Left cardiac atrium (tissue), 4 donors: Measurements from ENCODE around the gene RANBP10. TPM values are rescaled to one million over a fixed set of nuclear protein-coding genes. Genes with fewer than 3 reads are reported as not detected.
"Not testable (repeated sequence)": the region's sequence is repeated elsewhere in the genome, so short reads cannot be mapped to it uniquely, and the experiment has no call there.

ENCODE experiments used
- ATAC-seq, 2 donors: fragments of 200-7000 bp; cut with Tn5 transposase; one replicate each; pipeline ENCODE4 v1.9.1; 2020; ENCODE audit warnings: mild to moderate bottlenecking in 2 of 2, moderate library complexity in 2 of 2
- DNase-seq: peaks from one replicate; pipeline ENCODE4 v3.0.0-alpha.2; 2020
- intact Hi-C, 2 donors: fragments of 100-400 bp; cut with DNase I; formaldehyde crosslinking; loops; one replicate each; pipeline versions ENCODE4 v1.14.1 to v1.15.1; 2022 to 2023
- total RNA-seq, 2 donors: library from RNA; stranded (reverse); fragmentation: NEBNext Ultra II Directional; extraction: Animal tissue kit (Norgen Biotek cat#: 25700); gene quantifications; one replicate each; pipeline ENCODE4 v1.2.1, GENCODE V29; 2021
- donor health status: DM: no; HTN: yes; CAD: no.
- donor health status: DM: no; HTN: yes; CAD: no; lungs with severe emphysema.
- donor health status: DM: yes; HTN: yes; CAD: no.
- donor health status: Dilated cardiomyopathy.

The RANBP10 gene
- total RNA-seq, 2 donors from 2014 or later = 10.9 to 14.3 TPM

- DNase-seq (no peak), ATAC-seq (no peak)
- intact Hi-C loops = no loop called here
Observed at GRCh38 chr16:67703626-67704025, 102.7 kb downstream of the RANBP10 start.

GRCh38 chr16:67702130-67702529, 104.2 kb downstream of the RANBP10 start:
- DNase-seq (no peak), ATAC-seq (no peak)
- intact Hi-C loops = no loop called here

DNA sequence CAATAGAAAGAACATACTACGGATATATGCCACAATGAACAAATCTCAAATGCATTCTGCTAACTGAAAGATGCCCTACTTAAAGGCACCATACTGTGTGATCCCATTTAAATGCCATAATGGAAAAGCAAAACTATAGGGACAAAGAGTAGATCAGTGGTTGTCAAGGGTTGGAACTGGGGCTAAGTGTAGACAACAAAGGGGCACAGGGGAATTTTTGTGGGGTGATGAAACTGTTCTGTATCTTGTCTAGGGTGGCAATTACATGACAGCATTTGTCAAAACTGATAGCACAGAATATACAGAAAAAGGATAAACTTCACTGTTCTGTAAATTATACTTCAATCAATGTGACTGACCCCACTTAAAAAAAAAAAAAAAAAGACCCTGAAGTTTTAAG, 104.9 kb downstream of the RANBP10 start:
- DNase-seq = no peak
- ATAC-seq = no peak
- intact Hi-C loops = no loop called here

- intact Hi-C loops = no loop called here
- ATAC-seq (no peak), DNase-seq (no peak)
Observed at GRCh38 chr16:67699265-67699664, 107.1 kb downstream of the RANBP10 start.

DNA sequence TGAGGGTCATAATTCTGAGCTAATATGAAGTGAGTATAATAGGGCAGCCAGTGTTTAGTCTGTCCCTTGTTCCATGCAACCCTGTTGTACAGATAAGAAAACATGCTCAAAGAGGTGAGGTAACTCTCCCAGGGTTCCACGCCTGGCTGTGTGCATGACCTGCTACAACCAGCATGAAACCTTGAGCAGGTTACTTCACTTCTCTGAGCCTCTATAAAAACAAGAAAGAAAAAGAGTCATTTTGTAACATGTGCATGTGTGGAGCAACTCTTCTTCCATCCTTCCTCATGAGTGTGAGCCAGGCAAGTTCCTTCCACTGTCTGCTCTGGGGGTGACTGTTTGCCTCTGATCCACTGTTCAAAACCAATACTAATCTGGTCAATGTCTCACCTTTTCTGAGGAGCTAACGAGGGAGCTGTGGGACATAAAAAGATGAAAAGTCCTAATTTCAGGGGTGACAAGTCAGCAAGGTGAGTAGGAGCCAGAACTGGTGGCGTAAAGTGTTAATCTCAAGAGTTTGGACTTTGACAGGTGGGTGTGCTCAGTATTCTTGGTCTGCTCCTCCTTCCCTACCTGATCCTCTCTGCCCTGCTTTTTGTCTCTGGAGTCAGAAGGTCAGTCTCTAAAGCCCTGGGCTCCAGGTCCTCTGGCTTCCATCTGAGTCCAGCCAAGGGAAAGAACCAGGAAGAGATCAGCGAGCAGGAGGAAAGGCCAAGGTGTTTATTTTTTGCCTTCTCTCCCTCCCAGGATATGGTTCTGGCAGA, 108.8 kb downstream of the RANBP10 start:
- DNase-seq (no peak), ATAC-seq (no peak)
- intact Hi-C loops = no loop called here

- ATAC-seq = no peak
- intact Hi-C loops = no loop called here
- DNase-seq = no peak
Observed at GRCh38 chr16:67694611-67695010, 111.7 kb downstream of the RANBP10 start.

DNA sequence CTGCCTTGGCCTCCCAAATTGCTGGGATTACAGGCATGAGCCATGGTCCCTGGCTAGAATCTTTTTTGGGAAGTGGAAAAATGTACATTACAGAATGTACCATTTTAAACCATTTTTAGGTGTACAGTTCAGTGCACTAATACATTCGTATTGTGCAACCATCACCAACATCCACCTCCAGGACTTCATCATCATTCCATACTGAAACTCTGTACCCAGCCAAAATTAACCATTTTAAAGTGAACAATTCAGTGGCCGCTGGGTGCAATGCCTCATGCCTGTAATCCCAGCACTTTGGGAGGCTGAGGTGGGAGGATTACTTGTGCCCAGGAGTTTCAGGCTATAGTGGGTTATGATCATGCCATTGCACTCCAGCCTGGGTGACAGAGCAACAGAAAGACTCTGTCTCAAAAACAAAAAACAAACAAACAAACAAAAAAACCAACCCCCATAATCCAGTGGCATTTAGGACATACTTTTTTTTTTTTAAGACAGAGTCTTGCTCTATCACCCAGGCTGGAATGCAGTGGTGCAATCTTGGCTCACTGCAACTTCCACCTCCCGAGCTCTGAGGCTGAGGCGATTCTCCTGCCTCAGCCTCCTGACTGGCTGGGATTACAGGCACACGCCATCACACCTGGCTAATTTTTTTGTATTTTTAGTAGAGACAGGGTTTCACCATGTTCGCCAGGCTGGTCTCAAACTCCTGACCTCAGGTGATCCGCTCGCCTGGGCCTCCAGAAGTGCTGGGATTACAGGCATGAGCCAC, 112.7 kb downstream of the RANBP10 start:
- DNase-seq, ATAC-seq, intact Hi-C loops: not testable (repeated sequence)

DNA sequence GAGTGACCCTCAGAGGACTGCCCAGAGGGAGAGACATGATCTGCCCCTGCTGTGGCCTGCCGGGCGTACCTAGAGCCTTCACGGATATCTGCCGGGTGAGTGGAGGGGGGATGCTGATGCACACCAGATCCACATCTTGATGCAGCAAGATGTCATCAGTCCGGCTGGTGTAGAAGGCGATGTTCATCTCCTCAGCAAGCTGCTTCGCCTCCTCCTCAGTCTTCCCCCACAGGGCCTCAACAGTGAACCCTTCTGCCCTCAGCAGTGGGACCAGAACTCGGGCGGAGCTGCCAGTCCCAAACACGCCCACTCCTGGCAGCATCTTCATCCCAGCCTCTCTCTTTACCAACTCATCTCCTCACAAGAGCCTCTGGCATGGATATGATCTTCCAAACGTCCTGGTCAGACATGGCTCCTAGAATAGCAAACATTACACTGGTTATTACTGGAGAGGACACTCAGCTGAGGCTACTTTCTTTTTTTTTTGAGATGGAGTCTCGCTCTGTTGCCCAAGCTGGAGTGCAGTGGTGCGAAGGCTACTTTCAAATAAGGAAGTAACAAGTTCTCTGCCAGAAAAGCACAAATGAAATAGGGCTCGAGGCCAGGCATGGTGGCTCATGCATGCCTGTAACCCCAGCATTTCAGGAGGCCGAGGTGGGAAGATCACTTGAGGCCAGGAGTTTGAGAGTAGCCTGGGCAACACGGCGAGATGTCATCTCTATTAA, 120.8 kb downstream of the RANBP10 start:
- intact Hi-C loops = no loop called here
- no peak for ATAC-seq
- no peak for DNase-seq

DNA sequence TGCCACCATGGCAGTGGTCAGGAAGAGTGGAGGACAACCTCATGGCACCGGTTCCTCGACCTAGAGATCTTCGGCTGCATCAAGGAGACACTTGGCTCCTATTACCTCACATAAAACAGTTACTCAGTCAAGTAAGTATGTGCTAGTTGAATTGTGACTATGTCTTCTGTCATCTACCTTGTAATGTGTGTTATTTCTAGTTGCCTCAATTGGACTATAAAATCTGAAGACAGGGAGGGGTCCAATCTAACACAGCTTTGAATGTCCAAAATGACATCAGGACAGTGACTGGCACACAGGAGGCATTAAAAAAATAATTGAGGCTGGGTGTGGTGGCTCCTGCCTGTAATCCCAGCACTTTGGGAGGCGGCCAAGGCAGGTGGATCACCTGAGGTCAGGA, 122.6 kb downstream of the RANBP10 start:
- no peak for DNase-seq

GRCh38 chr16:67679935-67680897, 126.1 kb downstream of the RANBP10 start:
- intact Hi-C loops = loop anchor here (10.0 kb wide), 2 partner anchors 135 to 245 kb away; no protein-coding TSS in a partner anchor
- no peak for DNase-seq
- no peak for ATAC-seq

More for the DNA sequence above, 122.6 kb downstream of the RANBP10 start:
- ATAC-seq = no peak
- intact Hi-C loops = no loop called here

DNA sequence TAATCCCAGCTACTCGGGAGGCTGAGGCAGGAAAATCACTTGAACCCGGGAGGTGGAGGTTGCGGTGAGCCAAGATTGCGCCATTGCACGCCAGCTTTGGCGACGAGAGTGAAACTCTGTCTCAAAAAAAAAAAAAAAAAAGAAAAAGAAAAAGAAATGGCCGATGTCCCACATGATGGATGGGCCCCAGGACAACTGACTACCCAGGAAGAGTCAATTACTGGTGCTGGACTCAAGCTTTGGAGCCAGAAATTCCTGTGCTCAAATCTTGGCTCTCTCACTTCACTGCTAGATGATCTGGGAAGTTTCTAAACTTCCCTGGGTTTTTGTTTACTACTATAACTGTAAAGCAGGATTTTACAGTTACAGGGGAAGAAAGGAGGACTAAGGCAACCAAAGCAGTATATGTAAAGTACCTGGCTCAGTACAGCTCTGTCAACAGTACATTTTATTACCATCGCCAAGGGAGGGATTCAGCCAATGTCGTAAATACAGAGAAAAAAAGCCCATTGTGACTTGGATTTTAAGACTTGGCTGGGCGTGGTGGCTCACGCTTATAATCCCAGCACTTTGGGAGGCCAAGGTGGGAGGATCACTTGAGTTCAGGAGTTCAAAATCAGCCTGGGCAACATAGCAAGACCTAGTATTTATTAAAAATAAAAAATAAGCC, 127.9 kb downstream of the RANBP10 start:
- no peak for ATAC-seq
- intact Hi-C loops = loop anchor here (10.0 kb wide), 2 partner anchors 136 to 246 kb away; no protein-coding TSS in a partner anchor
- no peak for DNase-seq

GRCh38 chr16:67677712-67678111, 128.6 kb downstream of the RANBP10 start:
- no peak for ATAC-seq

DNA sequence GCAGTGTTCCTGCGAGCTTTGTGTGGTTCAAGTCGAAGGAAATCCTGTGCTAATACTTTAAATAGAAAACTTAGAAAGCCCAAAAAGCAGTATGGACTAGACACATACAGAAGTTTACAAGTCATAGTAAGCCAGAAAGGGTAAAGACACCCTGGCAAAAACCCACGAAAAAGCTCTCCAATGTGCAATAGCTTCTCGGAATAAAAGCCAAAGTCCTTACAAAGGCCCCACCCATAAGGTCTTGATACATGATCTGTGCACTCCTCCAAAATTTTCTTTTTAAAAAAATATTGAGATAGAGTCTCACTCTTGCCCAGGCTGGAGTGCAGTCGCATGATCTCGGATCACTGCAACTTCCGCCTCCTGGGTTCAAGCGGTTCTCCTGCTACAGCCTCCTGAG, 129.4 kb downstream of the RANBP10 start:
- intact Hi-C loops = loop anchor here (10.0 kb wide), 2 partner anchors 138 to 248 kb away; no protein-coding TSS in a partner anchor
- DNase-seq = no peak
- no peak for ATAC-seq

More at GRCh38 chr16:67677712-67678111, 128.6 kb downstream of the RANBP10 start:
- DNase-seq = no peak
- intact Hi-C loops = loop anchor here (10.0 kb wide), 2 partner anchors 137 to 247 kb away; no protein-coding TSS in a partner anchor

DNA sequence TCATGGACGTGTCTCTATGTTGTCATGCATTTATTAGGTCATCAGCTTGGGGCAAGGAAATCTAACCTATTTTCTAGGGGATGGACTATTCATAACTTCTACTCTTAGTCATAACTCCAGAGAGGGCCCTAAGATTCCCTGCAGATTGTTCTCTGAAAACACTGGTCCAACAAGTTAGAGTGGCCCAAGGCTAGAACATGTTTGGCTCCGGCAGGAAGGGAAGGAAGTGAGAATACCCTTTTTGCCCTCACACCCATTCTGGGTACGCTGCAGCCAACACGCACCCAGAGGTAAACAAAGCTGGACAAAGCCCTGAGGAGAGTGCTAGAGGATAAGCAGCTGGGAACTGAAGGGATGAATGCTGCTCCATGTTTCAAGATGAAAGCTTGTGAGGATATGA, 129.8 kb downstream of the RANBP10 start:
- DNase-seq (no peak), ATAC-seq (no peak)
- intact Hi-C loops = loop anchor here (10.0 kb wide), 2 partner anchors 138 to 248 kb away; no protein-coding TSS in a partner anchor

DNA sequence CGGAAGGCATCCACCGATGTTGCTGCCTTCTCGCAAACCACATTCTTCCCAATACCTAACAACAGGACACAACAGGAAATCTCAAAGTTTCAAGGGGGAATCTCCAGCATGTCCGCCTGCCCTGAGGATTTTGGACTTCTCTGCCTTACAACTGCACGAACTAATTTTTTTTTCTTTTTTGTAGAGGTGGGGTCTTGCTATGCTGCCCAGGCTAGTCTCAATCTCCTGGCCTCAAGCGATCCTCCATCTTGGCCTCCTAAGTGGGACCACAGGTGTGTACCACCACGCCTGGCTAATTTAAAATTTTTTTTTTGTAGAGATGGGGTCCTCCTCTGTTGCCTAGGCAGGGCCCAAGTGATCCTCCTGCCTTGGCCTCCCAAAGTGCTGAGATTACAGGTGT, 130.4 kb downstream of the RANBP10 start:
- no peak for DNase-seq
- ATAC-seq = no peak
- intact Hi-C loops = loop anchor here (10.0 kb wide), 2 partner anchors 139 to 249 kb away; no protein-coding TSS in a partner anchor

- intact Hi-C loops = loop anchor here (10.0 kb wide), 2 partner anchors 139 to 249 kb away; no protein-coding TSS in a partner anchor
- ATAC-seq (no peak), DNase-seq (no peak)
Observed at GRCh38 chr16:67675579-67675935, 130.8 kb downstream of the RANBP10 start.

DNA sequence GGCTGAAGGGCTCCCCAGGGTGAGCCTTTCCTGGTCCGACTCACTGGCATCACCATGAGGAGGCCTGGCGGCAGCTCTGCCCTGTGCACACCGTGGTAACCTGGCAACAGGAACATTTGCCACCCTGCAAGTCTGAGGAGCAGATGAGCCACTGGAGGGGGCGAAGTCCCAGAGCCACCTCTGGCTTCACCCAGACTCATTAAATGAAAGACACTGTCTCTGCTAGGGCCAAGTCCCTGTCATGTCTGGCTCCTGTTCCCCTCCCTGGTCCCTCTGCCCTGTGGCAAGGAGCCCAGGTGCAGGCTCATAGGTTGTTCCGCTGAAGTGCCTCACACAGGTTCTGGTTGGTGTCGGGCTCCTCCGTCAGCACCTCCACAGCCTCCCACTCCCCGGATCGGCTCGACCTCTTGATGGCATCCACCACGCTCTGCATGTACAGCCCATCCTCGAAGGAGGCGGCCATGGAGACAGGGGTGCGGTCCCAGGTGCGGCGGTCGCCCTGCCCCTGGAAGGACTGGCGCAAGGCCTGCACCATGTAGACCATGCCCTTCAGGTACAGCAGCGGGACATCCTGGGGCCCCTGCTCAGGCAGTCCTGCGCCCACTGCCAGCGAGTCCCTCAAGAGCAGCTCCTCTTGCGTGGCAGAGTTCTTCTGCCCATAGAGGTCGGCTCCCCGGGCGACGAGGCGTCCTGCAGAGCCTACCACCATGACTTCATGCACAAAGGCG, 131.3 kb downstream of the RANBP10 start:
- DNase-seq = no peak
- intact Hi-C loops = loop anchor here (5.0 to 10.0 kb wide), 4 partner anchors 47 to 250 kb away; partner anchors contain the start of genes RANBP10 (in 1 of the 2) and TSNAXIP1 (in 1 of the 2)
- ATAC-seq = peak in 1 of 2 donors; percentile 33
